B cell (primary cell): ENCODE measurements around the gene PREB. TPM values are rescaled to one million over a fixed set of nuclear protein-coding genes. Genes with fewer than 3 reads are reported as not detected.

ENCODE experiments used
- ATAC-seq: fragments of 200-7000 bp; cut with Tn5 transposase; one replicate; pipeline ENCODE4 v1.10.0; 2021; ENCODE audit warnings: low read depth, mild to moderate bottlenecking, moderate number of reproducible peaks, moderate library complexity
- CTCF ChIA-PET: fragments of 350-600 bp; sonication (Branson Sonifier 250); formaldehyde crosslinking; loops from one replicate; lab custom pipeline; 2021; ENCODE audit warnings: antibody characterized with exemption, inconsistent platforms; lab: Charles Lee
- POLR2A ChIA-PET: fragments of 350-600 bp; sonication (Branson Sonifier 250); formaldehyde crosslinking; loops from one replicate; lab custom pipeline; 2021; ENCODE audit warnings: antibody characterized with exemption; lab: Charles Lee
- DNase-seq: peaks from one replicate; pipeline ENCODE4 v3.0.0; 2013
- H2AFZ ChIP-seq: 2 replicates; pipeline ENCODE4 v1.6.1; 2012; ENCODE audit warnings: mild to moderate bottlenecking, low read depth, low read length; ENCODE audit not compliant: insufficient read depth, poor library complexity, severe bottlenecking
- H3K27ac ChIP-seq, 2 donors: 1 replicate in 1 of 2; 2 replicates in 1 of 2; pipeline ENCODE4 v1.5.1; 2012 to 2013; ENCODE audit warnings: low read length in 2 of 2, mild to moderate bottlenecking in 2 of 2, moderate library complexity in 1 of 2
- H3K27me3 ChIP-seq, 4 experiments: fragments of 200-600 bp in 1 of 4; sonication (generic) in 1 of 4; replicated peaks in 1 of 4; 1 replicate in 2 of 4; 2 replicates in 2 of 4; pipeline versions ENCODE4 v1.6.1 to v1.7.0; 2013 to 2016; ENCODE audit warnings: low read length in 3 of 4, mild to moderate bottlenecking in 2 of 4, mixed read lengths in 1 of 4, moderate library complexity in 1 of 4; ENCODE audit not compliant: insufficient read depth in 4 of 4, control insufficient read depth in 3 of 4; ENCODE audit errors: control extremely low read depth in 1 of 4
- H3K36me3 ChIP-seq, 2 experiments: replicated peaks in 1 of 2; 1 replicate in 1 of 2; 2 replicates in 1 of 2; pipeline versions ENCODE4 v1.6.1 to v1.7.1; 2013; ENCODE audit warnings: low read length in 1 of 2; ENCODE audit not compliant: insufficient read depth in 2 of 2, control insufficient read depth in 1 of 2; ENCODE audit errors: control extremely low read depth in 1 of 2, extremely low read depth in 1 of 2
- H3K4me1 ChIP-seq, 2 donors: fragments of 200-600 bp in 1 of 2; sonication (generic) in 1 of 2; 1 replicate in 1 of 2; 2 replicates in 1 of 2; pipeline versions ENCODE4 v1.5.1 to v1.6.1; 2013 to 2017; ENCODE audit warnings: low read length in 2 of 2; ENCODE audit not compliant: control insufficient read depth in 2 of 2, insufficient read depth in 2 of 2
- H3K4me2 ChIP-seq: replicated peaks from 2 replicates; pipeline ENCODE3; 2012; ENCODE audit warnings: mild to moderate bottlenecking, low read depth, low read length; ENCODE audit not compliant: poor library complexity, severe bottlenecking
- H3K4me3 ChIP-seq, 5 experiments: fragments of 200-600 bp in 1 of 5; sonication (generic) in 1 of 5; 1 replicate in 3 of 5; 2 replicates in 2 of 5; pipeline versions ENCODE4 v1.5.1 to v1.7.0; 2011 to 2016; ENCODE audit warnings: low read length in 4 of 5, mild to moderate bottlenecking in 4 of 5, low read depth in 2 of 5, control low read depth in 1 of 5, moderate library complexity in 1 of 5; ENCODE audit not compliant: insufficient read depth in 1 of 5; ENCODE audit errors: control extremely low read depth in 1 of 5, extremely low read depth in 1 of 5
- H3K79me2 ChIP-seq: fragments of 200-600 bp; sonication (generic); one replicate; pipeline ENCODE4 v1.6.0; 2016; ENCODE audit warnings: low read length; ENCODE audit not compliant: control insufficient read depth, insufficient read depth
- H3K9ac ChIP-seq: fragments of 200-600 bp; sonication (generic); 2 replicates; pipeline ENCODE4 v1.6.1; 2017; ENCODE audit warnings: mild to moderate bottlenecking, low read length, moderate library complexity
- H3K9me3 ChIP-seq, 3 donors: one replicate each; pipeline versions ENCODE4 v1.6.1 to v1.7.1; 2013; ENCODE audit warnings: low read length in 2 of 3; ENCODE audit not compliant: control insufficient read depth in 2 of 3, insufficient read depth in 1 of 3; ENCODE audit errors: control extremely low read depth in 1 of 3
- H4K20me1 ChIP-seq: 2 replicates; pipeline ENCODE4 v1.6.0; 2012; ENCODE audit warnings: mild to moderate bottlenecking, low read length; ENCODE audit not compliant: insufficient read depth, control insufficient read depth, poor library complexity, severe bottlenecking
- H3K27ac Mint-ChIP-seq: one replicate; pipeline ENCODE4 v1.8.0; 2021; ENCODE audit warnings: mixed read lengths
- H3K27me3 Mint-ChIP-seq: one replicate; pipeline ENCODE4 v1.8.0; 2021; ENCODE audit warnings: mixed read lengths
- H3K4me1 Mint-ChIP-seq: one replicate; pipeline ENCODE4 v1.8.0; 2021; ENCODE audit warnings: mixed read lengths
- H3K4me3 Mint-ChIP-seq: one replicate; pipeline ENCODE4 v1.8.0; 2021; ENCODE audit warnings: mixed read lengths
- H3K9me3 Mint-ChIP-seq: one replicate; pipeline ENCODE4 v1.8.0; 2022; ENCODE audit warnings: mixed read lengths; ENCODE audit not compliant: insufficient read depth
- CTCF ChIP-seq: fragments of 200-600 bp; IDR thresholded peaks from one replicate; pipeline ENCODE4 v1.8.0; 2022; ENCODE audit warnings: antibody characterized with exemption, mild to moderate bottlenecking
- EZH2 ChIP-seq: IDR thresholded peaks from 2 replicates; pipeline ENCODE4 v1.6.1; 2012; ENCODE audit warnings: borderline replicate concordance, low read depth, mild to moderate bottlenecking, moderate library complexity, low read length; ENCODE audit not compliant: insufficient read depth, poor library complexity, severe bottlenecking
- WGBS: methylation state at CpG from one replicate; pipeline ENCODE4 v1.1.5; 2013; ENCODE audit warnings: missing lambda C conversion rate; ENCODE audit not compliant: insufficient coverage; 5-methylcytosine and 5-hydroxymethylcytosine counted together
- intact Hi-C: fragments of 100-400 bp; cut with micrococcal nuclease; formaldehyde crosslinking; loops from one replicate; pipeline ENCODE4 v1.10.0; 2022
- polyA plus RNA-seq: library from polyadenylated mRNA; depleted of rRNA; stranded (reverse); fragments of >200 nt; gene quantifications from 2 replicates; pipeline ENCODE4 v1.2.3, GENCODE V29; 2012
- total RNA-seq, 2 donors: library from RNA; stranded (reverse); fragments of 120-200 nt in 1 of 2; gene quantifications; 1 replicate in 1 of 2; 2 replicates in 1 of 2; pipeline versions ENCODE4 v1.2.3 to v1.2.4, GENCODE V29; 2013 to 2022

Gene PREB
- total and polyA plus RNA-seq, 2 donors (not counting 1 experiment from before 2014, with no cell fraction given): 46.0 to 88.9 TPM

DNA sequence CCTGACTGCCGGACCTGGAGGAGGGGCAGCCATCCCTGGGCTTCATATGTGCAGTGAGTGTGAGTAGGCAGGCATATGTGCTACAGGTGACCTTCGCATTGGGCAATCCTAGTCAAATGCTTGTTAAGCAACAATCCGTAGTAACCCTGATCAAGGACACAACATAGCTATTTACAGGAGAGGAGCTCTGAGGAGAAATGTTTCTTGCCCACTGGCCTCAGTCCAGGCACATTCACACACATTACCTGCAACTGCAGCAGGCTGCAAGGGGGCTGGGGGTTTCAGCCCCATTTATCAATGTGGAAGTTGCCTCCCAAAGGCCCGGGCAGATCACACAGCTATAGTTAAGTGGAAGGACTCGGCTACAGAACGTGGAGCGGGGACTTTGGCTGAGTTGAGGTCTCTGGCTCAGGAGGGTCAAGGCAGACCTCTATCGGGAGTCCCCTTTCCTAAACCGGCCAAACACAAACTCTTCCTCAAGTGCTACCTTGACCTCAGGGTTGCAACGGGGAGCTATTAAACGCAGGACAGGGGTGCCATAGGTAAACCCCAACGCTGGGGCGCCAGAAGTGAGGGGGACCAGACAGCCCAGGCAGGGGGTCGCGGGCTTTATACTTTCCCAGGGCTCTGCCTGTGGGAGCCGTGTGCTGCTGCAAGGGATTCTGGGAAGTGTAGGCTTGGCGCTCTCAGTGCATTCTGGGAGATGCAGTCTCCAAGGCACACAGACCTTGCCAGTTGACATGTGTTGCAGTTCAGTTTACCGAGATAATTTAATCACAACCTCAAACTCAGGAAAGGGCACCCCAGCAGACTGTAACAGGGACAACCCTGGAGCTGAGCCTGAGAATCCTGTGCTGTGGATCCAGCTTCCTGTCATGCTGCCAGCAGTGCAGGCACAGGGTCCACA, 38.4 kb downstream of the PREB start:
- CTCF ChIA-PET: interaction anchor here (0.5 to 8.8 kb wide), 8 partner anchors 9 to 208 kb away, joined by 3 to 143 read pairs (median 6); partner anchors contain the start of gene TRIM54
- ATAC-seq: peak; percentile 90
- H3K27ac ChIP-seq: no peak overlapping the region
- POLR2A ChIA-PET: interaction anchor here (0.6 kb wide), 1 partner anchor 39 kb away, joined by 3 read pairs; the partner anchor contains the start of gene PREB
- H3K4me3 ChIP-seq: peak overlapping the region in 3 of 5 experiments; percentile 38 to 55 (median 48)
- peak; percentile 67 for DNase-seq
- no peaks in the 10 kb centered on the region for H3K27me3 ChIP-seq
- Mint-ChIP-seq H3K4me3 (peak overlapping the region; percentile 81), H3K9me3 (no peaks in the 10 kb centered on the region), H3K27me3 (no peaks in the 10 kb centered on the region), H3K27ac (peak overlapping the region; percentile 41), H3K4me1 (peaks cover 11% of the 10 kb centered on the region)
- peak overlapping the region; percentile 91 for H2AFZ ChIP-seq
- peak overlapping the region; percentile 54 for H3K9ac ChIP-seq
- H4K20me1 ChIP-seq: no peaks in the 10 kb centered on the region
- no peaks in the 10 kb centered on the region for H3K79me2 ChIP-seq
- H3K4me2 ChIP-seq: peak overlapping the region; percentile 84
- peaks cover 6 to 9% of the 10 kb centered on the region in 2 donors for H3K4me1 ChIP-seq
- no peak for TF ChIP-seq CTCF
- no peak for TF ChIP-seq EZH2
- 16% methylated on average over 11 of the region's 18 CpGs for WGBS
- no peaks in the 10 kb centered on the region for H3K36me3 ChIP-seq
- no peaks in the 10 kb centered on the region for H3K9me3 ChIP-seq
- intact Hi-C loops: loop anchor here (1.0 to 5.0 kb wide), 4 partner anchors 10 to 586 kb away; partner anchors contain the start of genes KHK and PREB

DNA sequence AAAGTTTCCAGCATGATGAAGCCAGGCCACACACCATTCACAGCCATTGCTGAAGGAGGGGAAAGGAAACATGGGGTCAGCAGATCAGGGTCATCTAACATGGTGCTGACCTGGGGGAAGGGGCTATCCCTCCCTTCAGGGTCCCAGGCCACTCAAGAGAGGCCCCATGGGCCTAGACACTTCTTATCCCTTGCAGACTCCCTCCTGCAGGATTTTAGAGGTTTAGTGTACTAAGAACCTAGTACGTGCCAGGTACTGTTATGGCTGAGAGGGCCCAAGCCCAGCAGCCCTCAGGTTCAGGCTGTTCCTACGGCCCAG, 39.0 kb downstream of the PREB start:
- Histone ChIP-seq H3K4me3 (no peak overlapping the region), H2AFZ (no peak overlapping the region), H3K36me3 (no peaks in the 10 kb centered on the region), H3K9me3 (no peaks in the 10 kb centered on the region), H3K27ac (no peak overlapping the region), H4K20me1 (no peaks in the 10 kb centered on the region), H3K79me2 (no peaks in the 10 kb centered on the region), H3K4me1 (peaks cover 6 to 9% of the 10 kb centered on the region in 2 donors), H3K4me2 (no peak overlapping the region), H3K27me3 (no peaks in the 10 kb centered on the region), H3K9ac (no peak overlapping the region)
- H3K9me3 Mint-ChIP-seq: no peaks in the 10 kb centered on the region
- no peak overlapping the region for H3K27ac Mint-ChIP-seq
- ChIA-PET POLR2A (no interaction called here), CTCF (interaction anchor here (1.2 to 8.8 kb wide), 3 partner anchors 11 to 185 kb away, joined by 4 to 143 read pairs (median 11); partner anchors contain the start of gene TRIM54)
- H3K4me3 Mint-ChIP-seq: peak overlapping the region; percentile 81
- peaks cover 11% of the 10 kb centered on the region for H3K4me1 Mint-ChIP-seq
- intact Hi-C loops: loop anchor here (5.0 kb wide), 1 partner anchor 587 kb away; no protein-coding TSS in a partner anchor
- TF ChIP-seq CTCF: no peak
- TF ChIP-seq EZH2: no peak
- ATAC-seq (no peak), DNase-seq (no peak)
- no peaks in the 10 kb centered on the region for H3K27me3 Mint-ChIP-seq
- 94% methylated on average over 2 of the region's 2 CpGs for WGBS
